Heart right ventricle (tissue), 16 donors: ENCODE results near the gene UBE2D1. TPM values are rescaled to one million over a fixed set of nuclear protein-coding genes. Genes with fewer than 3 reads are reported as not detected.

Experiments
- ATAC-seq, 8 donors: fragments of 200-7000 bp; cut with Tn5 transposase; one replicate each; pipeline ENCODE4 v1.9.1; 2020; ENCODE audit warnings: mild to moderate bottlenecking in 8 of 8, moderate library complexity in 8 of 8, moderate number of reproducible peaks in 1 of 8
- DNase-seq, 2 donors: peaks; one replicate each; pipeline ENCODE4 v3.0.0-alpha.2; 2020
- H3K27ac ChIP-seq, 10 donors: fragments of 200-600 bp; sonication (generic) in 2 of 10; one replicate each; pipeline versions ENCODE4 v1.5.0 to v1.8.0; 2020 to 2022; ENCODE audit warnings: mild to moderate bottlenecking in 3 of 10
- H3K27me3 ChIP-seq, 7 donors: fragments of 200-600 bp; one replicate each; pipeline ENCODE4 v1.8.0; 2021 to 2022; ENCODE audit warnings: mild to moderate bottlenecking in 2 of 7
- H3K36me3 ChIP-seq, 9 donors: fragments of 200-600 bp; sonication (generic) in 1 of 9; one replicate each; pipeline versions ENCODE4 v1.5.0 to v1.8.0; 2020 to 2022; ENCODE audit warnings: mild to moderate bottlenecking in 2 of 9
- H3K4me1 ChIP-seq, 9 donors: fragments of 200-600 bp; sonication (generic) in 1 of 9; one replicate each; pipeline versions ENCODE4 v1.5.0 to v1.8.0; 2020 to 2022; ENCODE audit warnings: mild to moderate bottlenecking in 4 of 9
- H3K4me3 ChIP-seq, 10 donors: fragments of 200-600 bp; sonication (generic) in 2 of 10; one replicate each; pipeline versions ENCODE4 v1.5.0 to v1.8.0; 2020 to 2022; ENCODE audit warnings: mild to moderate bottlenecking in 7 of 10, moderate library complexity in 2 of 10
- H3K9me3 ChIP-seq, 11 donors: fragments of 200-600 bp in 10 of 11; sonication (generic) in 2 of 11; one replicate each; pipeline versions ENCODE4 v1.5.0 to v1.8.0; 2013 to 2022; ENCODE audit warnings: mild to moderate bottlenecking in 2 of 11, control low read depth in 1 of 11, moderate library complexity in 1 of 11
- CTCF ChIP-seq, 9 donors: fragments of 200-600 bp; sonication (generic) in 2 of 9; IDR thresholded peaks; one replicate each; pipeline versions ENCODE4 v1.5.0 to v1.8.0; 2021 to 2022; ENCODE audit warnings: antibody characterized with exemption in 9 of 9, mild to moderate bottlenecking in 5 of 9, moderate library complexity in 1 of 9
- WGBS, 2 donors: extraction: QIAGEN DNeasy Blood & Tissue Kit; methylation state at CpG; one replicate each; pipeline ENCODE4 v1.1.7; 2013; ENCODE audit warnings: inconsistent platforms in 1 of 2; 5-methylcytosine and 5-hydroxymethylcytosine counted together
- intact Hi-C, 10 donors: fragments of 100-400 bp; cut with DNase I; formaldehyde crosslinking; loops; one replicate each; pipeline versions ENCODE4 v1.11.1 to v1.14.2; 2022
- polyA plus RNA-seq, 2 donors: library from polyadenylated mRNA; stranded (reverse); fragments of 200-250 nt; gene quantifications; one replicate each; pipeline ENCODE4 v1.2.3, GENCODE V29; 2013
- total RNA-seq, 10 donors: library from RNA; stranded (reverse); fragmentation: NEBNext Ultra II Directional in 3 of 10; extraction: Animal tissue kit (Norgen Biotek cat#: 25700) in 3 of 10; gene quantifications; one replicate each; pipeline versions ENCODE4 v1.2.1 to v1.2.4, GENCODE V29; 2021 to 2023
- donor health status: Arrhythmogenic right ventricular cardiomyopathy.
- donor health status: ischemic (EF 13 %, LVEDD 7.1; RV severe dilation, severe dysfunction).
- donor health status: healthy with polysubstance abuse.
- donor health status: DM: no; HTN: yes; CAD: no.
- donor health status: DM: no; HTN: no; CAD: no.
- donor health status: ischemic (EF 25% LVEDD 6.9; RV normal size, moderate dysfunction).
- donor health status: ischemic (EF 25% LVEDD 5.7; RV mildly dilated, moderate dysfunction).
- donor health status: healthy.
- donor health status: DM: yes; HTN: yes; CAD: no.
- donor health status: Ischemic cardiomyopathy.
- donor health status: ischemic (EF 35%, LVEDD 5.7; RV mildly dilated, moderate dysfunction).
- donor health status: nonischemic (EF 11% LVEDD 7.7; RV severe dilation, severe dysfunction).
- donor health status: DM: yes; HTN: yes; CAD: no.
- donor health status: PGD.
- donor health status: ischemic (EF 29% LVEDD 5.4; RV normal size, mild dysfunction).
- donor health status: nonischemic (EF 23%, LVEDD 6.1; RV moderate dilation, normal function).

UBE2D1 gene
- total and polyA plus RNA-seq, 12 donors, result 12.2 to 71.0 (median 59.5) TPM

GRCh38 chr10:58400609-58401008 lies 65.8 kb downstream of the UBE2D1 start:
- WGBS, 2 donors, result 72 to 84% methylated on average over 1 of the region's 1 CpG
- H3K4me1 ChIP-seq, result no peaks in the 10 kb centered on the region
- DNase-seq (no peak), ATAC-seq (no peak)
- peaks cover 0 to 36% (median 10%) of the 10 kb centered on the region in 9 donors for H3K36me3 ChIP-seq
- no peaks in the 10 kb centered on the region for H3K27me3 ChIP-seq
- H3K9me3 ChIP-seq, result no peaks in the 10 kb centered on the region
- TF ChIP-seq CTCF (IDR thresholded peaks at IDR 0.05), result no peak
- intact Hi-C loops, result no loop called here
- no peak overlapping the region for H3K4me3 ChIP-seq
- H3K27ac ChIP-seq, result no peak overlapping the region

- ATAC-seq, result no peak
Observed at GRCh38 chr10:58404001-58404400, 69.2 kb downstream of the UBE2D1 start.

GRCh38 chr10:58409956-58410610 lies 75.3 kb downstream of the UBE2D1 start:
- 62 to 70% methylated on average over 4 of the region's 4 CpGs for WGBS, 2 donors
- H3K36me3 ChIP-seq, result no peaks in the 10 kb centered on the region
- H3K27me3 ChIP-seq, result no peaks in the 10 kb centered on the region
- DNase-seq (no peak), ATAC-seq (no peak)
- H3K9me3 ChIP-seq, result no peaks in the 10 kb centered on the region
- intact Hi-C loops, result loop anchor here in 1 of 10 donors (5.0 kb wide), 1 partner anchor 102 kb away; the partner anchor contains the start of gene BICC1
- no peak overlapping the region for H3K4me3 ChIP-seq
- peaks cover 0 to 7% (median 0%) of the 10 kb centered on the region in 9 donors for H3K4me1 ChIP-seq
- H3K27ac ChIP-seq, result no peak overlapping the region
- no peak for TF ChIP-seq CTCF (IDR thresholded peaks at IDR 0.05)

More at GRCh38 chr10:58404001-58404400, 69.2 kb downstream of the UBE2D1 start:
- no peak for DNase-seq
- no peak overlapping the region for H3K4me3 ChIP-seq
- peaks cover 0 to 9% (median 0%) of the 10 kb centered on the region in 9 donors for H3K36me3 ChIP-seq
- intact Hi-C loops, result no loop called here
- H3K4me1 ChIP-seq, result no peaks in the 10 kb centered on the region
- no peaks in the 10 kb centered on the region for H3K27me3 ChIP-seq
- H3K27ac ChIP-seq, result no peak overlapping the region
- no peak for TF ChIP-seq CTCF (IDR thresholded peaks at IDR 0.05)
- 94 to 100% methylated on average over 2 of the region's 2 CpGs for WGBS, 2 donors
- no peaks in the 10 kb centered on the region for H3K9me3 ChIP-seq

GRCh38 chr10:58412502-58412961 lies 77.7 kb downstream of the UBE2D1 start:
- no peak for TF ChIP-seq CTCF (IDR thresholded peaks at IDR 0.05)
- H3K36me3 ChIP-seq, result no peaks in the 10 kb centered on the region
- WGBS, 2 donors, result 39 to 42% methylated on average over 2 of the region's 2 CpGs
- no peak for ATAC-seq
- H3K27ac ChIP-seq, result no peak overlapping the region
- H3K27me3 ChIP-seq, result peaks cover 0 to 3% (median 0%) of the 10 kb centered on the region in 7 donors
- intact Hi-C loops, result loop anchor here in 1 of 10 donors (5.0 kb wide), 1 partner anchor 100 kb away; the partner anchor contains the start of gene BICC1
- H3K9me3 ChIP-seq, result peaks cover 0 to under 1% (median 0%) of the 10 kb centered on the region in 11 donors
- no peak for DNase-seq
- peaks cover 0 to 7% (median 0%) of the 10 kb centered on the region in 9 donors for H3K4me1 ChIP-seq
- no peak overlapping the region for H3K4me3 ChIP-seq
